GM04503 (cell line): ENCODE results near the gene ATP5MG.
"Not testable (repeated sequence)": the region's sequence is repeated elsewhere in the genome, so short reads cannot be mapped to it uniquely, and the experiment has no call there.

ENCODE experiments used
- DNase-seq: peaks from one replicate; pipeline ENCODE4 v3.0.0-alpha.2; 2012; ENCODE audit warnings: low read depth

ATP5MG gene

DNA sequence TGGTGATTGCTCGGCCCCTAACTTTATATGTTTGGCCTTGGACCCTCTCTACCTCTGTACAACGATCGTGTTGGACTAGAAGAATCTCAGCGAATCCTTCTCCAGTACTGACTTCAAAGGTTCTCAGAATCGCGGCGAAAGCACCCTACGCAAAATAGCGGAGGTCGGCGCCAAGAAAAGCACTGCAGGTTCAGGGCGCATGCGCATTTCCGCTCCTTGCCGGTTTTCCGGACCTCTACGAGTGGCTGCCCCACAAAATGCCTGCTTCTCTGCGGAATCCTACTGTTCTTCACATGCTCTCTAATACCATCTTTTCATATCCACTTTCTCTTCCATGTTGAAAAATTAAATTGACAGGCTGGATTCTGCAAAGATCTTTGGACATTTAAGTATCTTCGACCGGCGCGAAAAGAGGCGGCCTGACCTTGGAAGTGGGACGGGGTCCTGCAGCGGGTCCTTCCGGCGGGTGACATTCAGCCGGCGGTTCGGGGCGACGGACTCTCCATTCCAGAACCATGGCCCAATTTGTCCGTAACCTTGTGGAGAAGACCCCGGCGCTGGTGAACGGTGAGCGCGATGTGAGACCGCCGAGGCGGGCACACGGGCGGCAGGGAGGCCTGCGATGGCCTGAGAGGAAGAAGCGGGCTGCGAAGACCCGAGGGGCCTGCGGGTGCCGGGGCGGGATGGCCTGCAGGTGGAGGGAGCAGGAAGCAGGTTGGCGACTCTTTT is at the start of gene ATP5MG:
Gene ATP5MG (plus strand): TSS at position 456 of the 729 bp plus-strand sequence. CDS start 60 bp downstream, at position 516.
- peak; percentile 39 for DNase-seq

DNA sequence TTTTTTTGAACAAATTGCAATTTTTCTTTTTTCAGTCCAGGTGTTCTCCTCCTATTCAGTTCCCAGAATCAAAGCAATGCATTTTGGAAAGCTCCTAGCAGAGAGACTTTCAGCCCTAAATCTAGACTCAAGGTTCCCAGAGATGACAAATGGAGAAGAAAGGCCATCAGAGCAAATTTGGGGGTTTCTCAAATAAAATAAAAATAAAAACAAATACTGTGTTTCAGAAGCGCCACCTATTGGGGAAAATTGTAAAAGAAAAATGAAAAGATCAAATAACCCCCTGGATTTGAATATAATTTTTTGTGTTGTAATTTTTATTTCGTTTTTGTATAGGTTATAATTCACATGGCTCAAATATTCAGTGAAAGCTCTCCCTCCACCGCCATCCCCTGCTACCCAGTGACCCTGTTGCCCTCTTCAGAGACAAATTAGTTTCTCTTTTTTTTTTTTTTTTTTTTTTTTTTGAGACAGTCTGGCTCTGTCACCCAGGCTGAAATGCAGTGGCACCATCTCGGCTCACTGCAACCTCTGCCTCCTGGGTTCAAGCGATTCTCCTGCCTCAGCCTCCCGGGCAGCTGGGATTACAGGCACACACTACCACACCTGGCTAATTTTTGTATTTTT is 48.2 kb upstream of the ATP5MG start:
- DNase-seq = no peak

- DNase-seq = no peak
These were observed 43.3 kb upstream of the ATP5MG start for GRCh38 chr11:118358071-118358470.

DNA sequence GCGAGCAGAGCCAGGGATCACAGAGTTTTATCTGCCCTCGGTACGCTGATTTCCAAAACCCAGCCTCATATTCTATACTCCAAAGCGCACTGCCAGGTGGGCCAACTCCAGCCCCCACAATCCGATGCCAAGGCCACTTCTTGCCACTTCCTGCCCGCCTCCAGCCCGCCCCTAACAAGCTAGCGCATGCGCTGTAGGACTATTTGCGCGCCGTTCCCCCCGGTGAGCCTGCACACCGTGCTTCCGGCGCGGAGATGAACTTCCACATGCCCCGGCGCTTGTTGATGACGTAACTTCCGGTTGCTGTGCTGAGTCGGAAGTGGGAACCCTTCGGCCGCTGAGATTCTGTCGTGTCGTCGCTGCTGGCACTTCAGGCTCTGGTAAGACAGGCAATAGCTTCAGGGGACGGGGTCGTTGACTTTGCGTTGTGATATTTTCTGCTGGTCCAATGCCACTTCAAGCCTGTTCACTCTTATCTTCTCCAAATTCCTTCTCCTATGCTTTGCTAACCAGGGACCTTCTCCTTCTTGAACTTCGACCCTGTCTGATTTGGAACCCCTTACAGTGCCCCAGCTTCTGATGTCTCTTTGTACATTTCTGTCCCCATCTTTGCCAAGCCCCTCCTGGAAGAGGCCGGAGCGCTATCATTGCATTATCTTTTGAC is 42.0 kb upstream of the ATP5MG start, which contains the start of gene UBE4A:
Gene UBE4A (plus strand): TSS at position 306 of the 664 bp plus-strand sequence. CDS start 5,481 bp downstream, outside the sequence.
- DNase-seq = peak; percentile 42

- no peak for DNase-seq
These were observed 36.3 kb upstream of the ATP5MG start for GRCh38 chr11:118364956-118365615.

- no peak for DNase-seq
These were observed 35.1 kb upstream of the ATP5MG start for GRCh38 chr11:118366287-118366686.

- no peak for DNase-seq
These were observed 30.6 kb upstream of the ATP5MG start for GRCh38 chr11:118370774-118371173.

GRCh38 chr11:118373263-118373662 is 28.1 kb upstream of the ATP5MG start:
- no peak for DNase-seq

DNA sequence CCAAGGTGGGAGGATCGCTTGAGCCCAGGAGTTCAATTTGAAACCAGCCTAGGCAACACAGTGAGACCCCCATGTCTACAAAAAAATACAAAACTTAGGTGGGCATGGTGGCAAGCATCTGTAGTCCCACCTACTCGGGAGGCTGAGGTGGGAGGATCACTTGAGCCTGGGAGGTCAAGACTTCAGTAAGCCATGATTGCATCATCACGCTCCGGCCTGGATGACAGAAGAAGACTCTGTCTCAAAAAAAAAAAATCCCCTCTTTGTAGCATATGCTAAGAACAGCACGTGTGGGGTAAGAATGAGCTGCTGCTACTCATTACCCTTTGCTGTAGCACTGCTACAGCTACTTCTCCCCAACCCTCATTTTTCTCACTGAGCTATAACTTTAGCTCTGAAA is 27.5 kb upstream of the ATP5MG start:
- DNase-seq = no peak

- DNase-seq = peak; percentile 76
These were observed 26.7 kb upstream of the ATP5MG start for GRCh38 chr11:118374729-118375128.

- no peak for DNase-seq
These were observed 25.4 kb upstream of the ATP5MG start for GRCh38 chr11:118375978-118376377.

- no peak for DNase-seq
These were observed 21.9 kb upstream of the ATP5MG start for GRCh38 chr11:118379497-118379896.

GRCh38 chr11:118380571-118380970 is 20.8 kb upstream of the ATP5MG start:
- DNase-seq = no peak

DNA sequence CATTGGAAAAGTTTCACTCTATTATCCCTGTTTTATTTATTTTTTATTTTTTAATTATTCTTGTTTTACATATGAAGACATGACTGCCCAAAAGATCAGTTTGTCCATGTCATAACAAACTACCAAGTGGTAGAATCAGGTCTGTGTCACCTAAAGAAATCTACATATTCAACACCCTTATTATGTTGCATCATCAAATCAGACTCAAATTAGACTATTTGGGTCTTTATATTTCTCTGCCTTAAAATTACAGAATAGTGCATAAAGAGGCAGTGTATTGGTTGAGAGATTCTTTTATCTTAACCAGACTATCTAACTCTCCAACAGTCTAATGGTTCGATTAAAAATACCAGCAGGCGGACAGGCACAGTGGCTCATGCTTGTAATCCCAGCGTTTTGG is 18.5 kb upstream of the ATP5MG start:
- no peak for DNase-seq

GRCh38 chr11:118383657-118384056 is 17.7 kb upstream of the ATP5MG start:
- no peak for DNase-seq

- DNase-seq = no peak
These were observed 5.3 kb upstream of the ATP5MG start for GRCh38 chr11:118396097-118396501.

- DNase-seq = no peak
These were observed 4.0 kb upstream of the ATP5MG start for GRCh38 chr11:118397448-118397847.

GRCh38 chr11:118398791-118399559 is 2.4 kb upstream of the ATP5MG start:
- no peak for DNase-seq

DNA sequence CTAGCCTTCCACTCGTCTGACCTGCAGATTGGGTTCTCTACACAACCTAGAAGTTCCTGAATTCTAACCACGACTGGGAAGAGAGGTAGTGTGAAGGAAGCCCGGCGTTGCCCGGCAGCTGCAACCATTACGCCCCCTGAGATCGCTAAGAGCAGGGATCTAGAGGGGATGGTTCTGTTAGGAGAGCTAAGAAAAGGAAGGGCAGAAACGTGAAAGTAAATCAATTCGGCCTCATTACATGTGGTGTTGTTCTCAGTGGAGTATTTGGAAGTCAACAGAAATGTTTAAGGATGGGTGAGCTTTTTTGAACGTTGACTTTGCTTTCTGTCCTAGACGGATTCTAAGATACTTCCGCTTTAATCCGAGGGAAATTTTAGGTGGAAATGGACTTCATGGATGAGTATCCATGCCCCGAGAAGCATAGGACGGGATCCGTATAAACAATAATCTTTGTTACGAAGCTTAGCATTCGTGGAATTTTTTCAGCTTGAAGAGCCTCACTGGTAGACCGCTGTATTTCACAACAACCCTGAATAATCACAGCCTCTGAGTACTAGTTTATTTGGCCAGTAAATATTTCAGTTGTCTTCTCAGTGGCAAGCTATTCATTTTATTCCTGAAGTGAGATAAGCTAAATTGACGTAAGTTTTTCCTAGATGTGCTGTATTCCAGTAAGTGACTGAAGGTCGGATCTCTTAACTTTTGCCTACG is 629 bp downstream of the ATP5MG start:
- DNase-seq = peak; percentile 79

GRCh38 chr11:118402594-118402993 is 1.2 kb downstream of the ATP5MG start:
- DNase-seq = not testable (repeated sequence)

GRCh38 chr11:118406599-118407166 is 5.3 kb downstream of the ATP5MG start:
- no peak for DNase-seq
